Type B pancreatic cell (in vitro differentiated cells): ENCODE data around the gene AQP5. TPM values are rescaled to one million over a fixed set of nuclear protein-coding genes. Genes with fewer than 3 reads are reported as not detected.

Source experiments
- DNase-seq: peaks from one replicate; pipeline ENCODE4 v3.0.0; 2021; ENCODE audit warnings: mixed read lengths; ENCODE audit not compliant: unreplicated experiment; ENCODE audit errors: extremely low spot score
- H3K27ac Mint-ChIP-seq: 2 replicates; pipeline ENCODE4 v1.8.0; 2021; ENCODE audit warnings: mild to moderate bottlenecking, mixed read lengths
- H3K27me3 Mint-ChIP-seq: 2 replicates; pipeline ENCODE4 v1.8.0; 2021; ENCODE audit warnings: mixed read lengths
- H3K36me3 Mint-ChIP-seq: 2 replicates; pipeline ENCODE4 v1.8.0; 2021; ENCODE audit warnings: mixed read lengths
- H3K4me1 Mint-ChIP-seq: one replicate; pipeline ENCODE4 v1.8.0; 2021; ENCODE audit warnings: mixed read lengths; ENCODE audit not compliant: unreplicated experiment
- H3K4me3 Mint-ChIP-seq: 2 replicates; pipeline ENCODE4 v1.8.0; 2021; ENCODE audit warnings: mild to moderate bottlenecking, mixed read lengths
- H3K9me3 Mint-ChIP-seq: 2 replicates; pipeline ENCODE4 v1.8.0; 2021; ENCODE audit warnings: mixed read lengths
- CTCF ChIP-seq: fragments of 200-600 bp; sonication (generic); conservative IDR thresholded peaks from 2 replicates; pipeline ENCODE4 v1.5.0; 2021; ENCODE audit warnings: antibody characterized with exemption, mild to moderate bottlenecking
- total RNA-seq: library from RNA; stranded (reverse); gene quantifications from 2 replicates; pipeline ENCODE4 v1.2.1, GENCODE V29; 2021; ENCODE audit warnings: low replicate concordance

AQP5 gene
- total RNA-seq, 1 donor from 2014 or later: 0.97 TPM

- no peak for TF ChIP-seq CTCF
- peaks cover 15% of the 10 kb centered on the region for H3K36me3 Mint-ChIP-seq
- H3K9me3 Mint-ChIP-seq: no peaks in the 10 kb centered on the region
- H3K4me3 Mint-ChIP-seq: no peak overlapping the region
- H3K27me3 Mint-ChIP-seq: no peaks in the 10 kb centered on the region
- peaks cover 10% of the 10 kb centered on the region for H3K4me1 Mint-ChIP-seq
- no peak for DNase-seq
- H3K27ac Mint-ChIP-seq: no peak overlapping the region
Observed at GRCh38 chr12:50005175-50005574, 43.5 kb downstream of the AQP5 start.

- H3K4me1 Mint-ChIP-seq: peaks cover 10% of the 10 kb centered on the region
- no peaks in the 10 kb centered on the region for H3K9me3 Mint-ChIP-seq
- H3K27me3 Mint-ChIP-seq: no peaks in the 10 kb centered on the region
- DNase-seq: no peak
- H3K27ac Mint-ChIP-seq: no peak overlapping the region
- peaks cover 10% of the 10 kb centered on the region for H3K36me3 Mint-ChIP-seq
- H3K4me3 Mint-ChIP-seq: no peak overlapping the region
- TF ChIP-seq CTCF: no peak
Observed at GRCh38 chr12:50006280-50006679, 44.6 kb downstream of the AQP5 start.

GRCh38 chr12:50006754-50007442 is 45.2 kb downstream of the AQP5 start:
- peaks cover 10% of the 10 kb centered on the region for H3K4me1 Mint-ChIP-seq
- H3K36me3 Mint-ChIP-seq: peaks cover 8% of the 10 kb centered on the region
- no peak for DNase-seq
- TF ChIP-seq CTCF: no peak
- H3K27ac Mint-ChIP-seq: no peak overlapping the region
- no peaks in the 10 kb centered on the region for H3K27me3 Mint-ChIP-seq
- no peak overlapping the region for H3K4me3 Mint-ChIP-seq
- no peaks in the 10 kb centered on the region for H3K9me3 Mint-ChIP-seq

- DNase-seq: no peak
- no peak for TF ChIP-seq CTCF
- Mint-ChIP-seq H3K27me3 (no peaks in the 10 kb centered on the region), H3K9me3 (no peaks in the 10 kb centered on the region), H3K4me3 (no peak overlapping the region), H3K4me1 (peaks cover 16% of the 10 kb centered on the region), H3K36me3 (peaks cover 21% of the 10 kb centered on the region), H3K27ac (no peak overlapping the region)
Observed at GRCh38 chr12:50013361-50014147, 51.9 kb downstream of the AQP5 start.

GRCh38 chr12:50014342-50014741 is 52.7 kb downstream of the AQP5 start:
- Mint-ChIP-seq H3K36me3 (peaks cover 21% of the 10 kb centered on the region), H3K4me1 (peaks cover 23% of the 10 kb centered on the region), H3K9me3 (no peaks in the 10 kb centered on the region), H3K4me3 (no peak overlapping the region), H3K27ac (no peak overlapping the region), H3K27me3 (no peaks in the 10 kb centered on the region)
- TF ChIP-seq CTCF: no peak
- DNase-seq: no peak

Other genes with a start within 250 kb of the AQP5 start
- gene TMBIM6, start 220.3 kb upstream of the AQP5 start, total RNA-seq: 497 and 686 TPM in 2 replicates
- 9.7 and 28.8 TPM in 2 replicates for gene NCKAP5L, start 133.5 kb upstream of the AQP5 start, total RNA-seq
- 8.1 and 8.5 TPM in 2 replicates for gene BCDIN3D, start 118.8 kb upstream of the AQP5 start, total RNA-seq
- gene FAIM2, start 58.0 kb upstream of the AQP5 start, total RNA-seq: 0.14 and 1.7 TPM in 2 replicates
- 0.55 TPM in 1 of 2 replicates, not detected in the other for gene AQP2, start 11.1 kb upstream of the AQP5 start, total RNA-seq
- 0.22 TPM in 1 of 2 replicates, not detected in the other for gene AQP6, start 11.1 kb downstream of the AQP5 start, total RNA-seq
- 32.4 and 70.6 TPM in 2 replicates for gene RACGAP1, start 63.6 kb downstream of the AQP5 start, total RNA-seq
- 5.5 and 18.1 TPM in 2 replicates for gene ASIC1, start 95.7 kb downstream of the AQP5 start, total RNA-seq
- 55.0 and 100 TPM in 2 replicates for gene SMARCD1, start 123.5 kb downstream of the AQP5 start, total RNA-seq
- 9.0 and 12.5 TPM in 2 replicates for gene GPD1, start 142.1 kb downstream of the AQP5 start, total RNA-seq
- 42.6 and 55.2 TPM in 2 replicates for gene COX14, start 150.4 kb downstream of the AQP5 start, total RNA-seq
- 32.5 and 59.7 TPM in 2 replicates for gene CERS5, start 205.5 kb downstream of the AQP5 start, total RNA-seq